ENCODE data around the gene TXNDC2. TPM values are rescaled to one million over a fixed set of nuclear protein-coding genes. Genes with fewer than 3 reads are reported as not detected.

TXNDC2 gene
- total and polyA plus RNA-seq, 5 donors from 2014 or later, result not detected

DNA sequence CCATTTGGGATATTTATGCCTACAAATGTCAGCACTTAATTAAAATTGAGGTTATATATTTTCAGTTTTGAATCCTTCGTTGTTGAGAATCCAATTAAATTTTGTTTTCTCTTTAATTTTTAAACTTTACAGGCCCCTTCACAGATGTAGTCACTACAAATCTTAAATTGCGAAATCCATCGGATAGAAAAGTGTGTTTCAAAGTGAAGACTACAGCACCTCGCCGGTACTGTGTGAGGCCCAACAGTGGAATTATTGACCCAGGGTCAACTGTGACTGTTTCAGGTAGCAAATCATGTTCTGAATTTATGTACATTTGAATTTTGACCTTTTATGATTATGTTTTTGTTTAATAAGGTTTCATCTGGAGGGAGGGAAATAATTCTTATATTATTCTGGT lies 45.9 kb downstream of the TXNDC2 start:
- H3K4me3 ChIP-seq (ENCODE audit: low read depth, low read length), result no peak overlapping the region
- H3K27ac ChIP-seq (ENCODE audit: insufficient read depth, low read length, poor library complexity, severe bottlenecking), result no peak overlapping the region
- peaks cover 39 to 59% (median 50%) of the 10 kb centered on the region in 4 donors for H3K4me1 Mint-ChIP-seq
- no peaks in the 10 kb centered on the region for H3K9me3 Mint-ChIP-seq
- peaks cover 30% of the 10 kb centered on the region for H3K36me3 ChIP-seq (ENCODE audit: control insufficient read depth, insufficient read depth, low read length)
- ATAC-seq (ENCODE audit: low read depth in 2 of 2), result no peak
- no peak overlapping the region for H3K4me3 Mint-ChIP-seq
- peaks cover 16% of the 10 kb centered on the region for H3K36me3 Mint-ChIP-seq
- H3K27ac Mint-ChIP-seq, result no peak overlapping the region
- H3K4me1 ChIP-seq (ENCODE audit: control insufficient read depth, insufficient read depth, low read length, poor library complexity, severe bottlenecking), result peaks cover 31% of the 10 kb centered on the region
- no peaks in the 10 kb centered on the region for H3K27me3 ChIP-seq (ENCODE audit: control insufficient read depth, insufficient read depth, low read length)
- DNase-seq, result no peak
- H3K27me3 Mint-ChIP-seq, result no peaks in the 10 kb centered on the region
- H3K9me3 ChIP-seq (ENCODE audit: control insufficient read depth in 2 of 2, low read length in 2 of 2), result no peaks in the 10 kb centered on the region

GRCh38 chr18:9933865-9934264 lies 48.1 kb downstream of the TXNDC2 start:
- no peak for ATAC-seq (ENCODE audit: low read depth in 2 of 2)
- Mint-ChIP-seq H3K4me3 (no peak overlapping the region), H3K27ac (no peak overlapping the region), H3K9me3 (no peaks in the 10 kb centered on the region), H3K4me1 (peaks cover 19 to 39% (median 33%) of the 10 kb centered on the region in 4 donors), H3K36me3 (peaks cover 24% of the 10 kb centered on the region), H3K27me3 (no peaks in the 10 kb centered on the region)
- H3K27me3 ChIP-seq (ENCODE audit: control insufficient read depth, insufficient read depth, low read length), result no peaks in the 10 kb centered on the region
- H3K36me3 ChIP-seq (ENCODE audit: control insufficient read depth, insufficient read depth, low read length), result peaks cover 51% of the 10 kb centered on the region
- no peaks in the 10 kb centered on the region for H3K9me3 ChIP-seq (ENCODE audit: control insufficient read depth in 2 of 2, low read length in 2 of 2)
- DNase-seq, result no peak
- H3K4me1 ChIP-seq (ENCODE audit: control insufficient read depth, insufficient read depth, low read length, poor library complexity, severe bottlenecking), result peaks cover 13% of the 10 kb centered on the region
- no peak overlapping the region for H3K27ac ChIP-seq (ENCODE audit: insufficient read depth, low read length, poor library complexity, severe bottlenecking)
- no peak overlapping the region for H3K4me3 ChIP-seq (ENCODE audit: low read depth, low read length)

DNA sequence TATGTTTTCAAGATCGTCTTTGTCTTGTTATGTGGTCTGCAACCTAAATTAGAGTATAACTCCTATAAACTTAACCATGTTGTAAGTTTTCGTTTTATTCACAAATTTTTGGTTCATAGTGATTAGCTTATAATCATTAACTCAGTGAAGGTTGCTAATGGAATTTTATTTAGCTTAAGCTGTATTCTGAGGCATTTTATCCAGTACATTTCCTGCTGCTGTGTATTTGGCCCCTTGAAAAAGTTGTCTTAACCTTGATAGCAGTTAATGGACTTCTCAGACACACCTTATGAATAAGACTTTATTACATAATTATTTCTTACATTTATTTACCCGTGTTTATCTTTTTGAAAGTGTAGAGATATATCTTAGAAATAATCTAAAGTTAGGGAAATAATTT lies 48.5 kb downstream of the TXNDC2 start:
- peaks cover 15 to 35% (median 30%) of the 10 kb centered on the region in 4 donors for H3K4me1 Mint-ChIP-seq
- no peak overlapping the region for H3K4me3 ChIP-seq (ENCODE audit: low read depth, low read length)
- DNase-seq, result no peak
- no peak overlapping the region for H3K27ac ChIP-seq (ENCODE audit: insufficient read depth, low read length, poor library complexity, severe bottlenecking)
- H3K4me1 ChIP-seq (ENCODE audit: control insufficient read depth, insufficient read depth, low read length, poor library complexity, severe bottlenecking), result peaks cover 9% of the 10 kb centered on the region
- H3K36me3 ChIP-seq (ENCODE audit: control insufficient read depth, insufficient read depth, low read length), result peaks cover 52% of the 10 kb centered on the region
- peaks cover 24% of the 10 kb centered on the region for H3K36me3 Mint-ChIP-seq
- no peaks in the 10 kb centered on the region for H3K9me3 ChIP-seq (ENCODE audit: control insufficient read depth in 2 of 2, low read length in 2 of 2)
- H3K27me3 ChIP-seq (ENCODE audit: control insufficient read depth, insufficient read depth, low read length), result no peaks in the 10 kb centered on the region
- ATAC-seq (ENCODE audit: low read depth in 2 of 2), result no peak
- H3K27me3 Mint-ChIP-seq, result no peaks in the 10 kb centered on the region
- no peak overlapping the region for H3K4me3 Mint-ChIP-seq
- no peak overlapping the region for H3K27ac Mint-ChIP-seq
- H3K9me3 Mint-ChIP-seq, result no peaks in the 10 kb centered on the region

Other genes with a start within 250 kb of the TXNDC2 start
- gene RAB31, start 177.7 kb upstream of the TXNDC2 start, total RNA-seq, result 5.8 TPM
- 1 to 10 TPM in 2 of 4 donors, under 1 TPM in 2; 0.78 to 2.4 (median 1.1) TPM for gene RAB31, start 177.7 kb upstream of the TXNDC2 start, polyA plus RNA-seq
- gene VAPA, start 28.0 kb downstream of the TXNDC2 start, total RNA-seq, result 163 TPM
- gene VAPA, start 28.0 kb downstream of the TXNDC2 start, polyA plus RNA-seq, result 100 to 1,000 TPM; 253 to 286 (median 269) TPM

All from CD4-positive, CD25-positive, alpha-beta regulatory T cell (primary cell).